HG03045 (cell line): Measurements from ENCODE around the gene SEC14L3.

Source experiments
- ATAC-seq: cut with Tn5 transposase; IDR thresholded peaks from one replicate; pipeline ENCODE4 v1.9.1; 2021; ENCODE audit warnings: mild to moderate bottlenecking, moderate library complexity; ENCODE audit not compliant: unreplicated experiment

Gene SEC14L3

GRCh38 chr22:30471616-30472318, at the start of gene SEC14L3:
Gene SEC14L3 (minus strand): TSS chr22:30472017. CDS start chr22:30471958, 59 bp downstream.
- no peak for ATAC-seq

DNA sequence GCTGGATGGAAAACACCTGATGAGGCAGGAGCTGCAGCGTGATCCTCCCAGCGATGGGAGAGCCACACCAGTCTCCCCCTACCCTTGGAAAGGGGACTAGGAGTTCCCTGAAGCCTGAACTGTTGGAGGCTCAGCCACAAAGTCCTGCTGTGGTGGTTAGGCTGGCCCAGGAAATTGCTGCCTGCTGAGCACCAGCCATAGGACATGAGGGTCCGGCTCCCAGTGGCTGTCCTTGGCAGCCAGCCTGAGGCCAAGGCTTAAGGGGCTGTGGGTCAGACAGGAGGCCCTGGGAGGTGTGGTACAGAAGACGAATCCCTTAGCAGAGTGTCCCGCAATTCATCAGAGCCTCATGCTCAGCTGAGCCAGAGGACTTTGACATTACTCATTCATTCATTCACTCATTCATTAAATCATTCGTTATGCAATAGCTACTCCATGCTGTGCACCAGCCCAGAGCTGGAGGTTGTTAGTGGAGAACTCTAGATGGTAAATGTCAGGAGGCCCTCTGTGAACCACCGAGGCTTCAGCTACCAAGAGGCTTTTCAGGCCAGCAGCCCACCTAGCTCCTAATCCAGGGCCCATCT, 48.1 kb upstream of the SEC14L3 start:
- no peak for ATAC-seq

- no peak for ATAC-seq
These were observed 44.9 kb upstream of the SEC14L3 start for GRCh38 chr22:30516731-30517130.

- ATAC-seq, result no peak
These were observed 44.5 kb upstream of the SEC14L3 start for GRCh38 chr22:30516273-30516672.

- ATAC-seq, result no peak
These were observed 42.4 kb upstream of the SEC14L3 start for GRCh38 chr22:30514252-30514651.

DNA sequence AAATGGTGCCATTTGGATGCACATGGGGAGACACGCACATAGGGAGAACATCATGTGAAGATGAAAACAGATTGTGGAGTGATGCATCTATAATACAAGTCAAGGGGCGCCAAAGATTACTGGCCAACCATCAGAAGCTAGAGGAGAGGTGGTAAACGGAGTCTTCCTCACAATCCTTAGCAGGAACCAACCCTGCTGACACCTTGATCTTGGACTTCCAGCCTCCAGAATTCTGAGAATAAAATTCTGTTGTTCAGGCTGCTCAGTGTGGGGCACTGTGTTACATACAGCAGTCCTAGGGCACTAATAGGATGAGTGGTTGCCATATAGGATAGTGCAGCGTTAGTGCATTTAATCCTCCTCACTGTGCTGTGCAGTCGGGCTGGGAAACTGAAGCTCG, 41.6 kb upstream of the SEC14L3 start:
- ATAC-seq, result no peak

DNA sequence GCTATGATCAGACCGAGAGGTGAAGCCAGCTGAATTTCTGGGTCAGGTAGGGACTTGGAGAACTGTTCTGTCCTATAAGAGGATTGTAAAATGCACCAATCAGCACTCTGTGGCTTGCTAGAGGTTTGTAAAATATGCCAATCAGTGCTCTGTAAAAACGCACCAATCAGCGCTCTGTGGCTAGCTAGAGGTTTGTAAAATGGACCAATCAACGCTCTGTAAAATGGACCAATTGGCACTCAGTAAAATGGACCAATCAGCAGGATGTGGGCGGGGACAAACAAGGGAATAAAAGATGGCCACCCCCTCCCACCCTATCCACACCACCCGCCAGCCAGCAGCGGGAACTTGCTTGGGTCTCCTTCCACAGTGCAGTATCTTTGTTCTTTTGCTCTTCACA, 40.1 kb upstream of the SEC14L3 start:
- ATAC-seq, result no peak

GRCh38 chr22:30511109-30511508, 39.3 kb upstream of the SEC14L3 start:
- no peak for ATAC-seq

GRCh38 chr22:30508216-30508615, 36.4 kb upstream of the SEC14L3 start:
- no peak for ATAC-seq

DNA sequence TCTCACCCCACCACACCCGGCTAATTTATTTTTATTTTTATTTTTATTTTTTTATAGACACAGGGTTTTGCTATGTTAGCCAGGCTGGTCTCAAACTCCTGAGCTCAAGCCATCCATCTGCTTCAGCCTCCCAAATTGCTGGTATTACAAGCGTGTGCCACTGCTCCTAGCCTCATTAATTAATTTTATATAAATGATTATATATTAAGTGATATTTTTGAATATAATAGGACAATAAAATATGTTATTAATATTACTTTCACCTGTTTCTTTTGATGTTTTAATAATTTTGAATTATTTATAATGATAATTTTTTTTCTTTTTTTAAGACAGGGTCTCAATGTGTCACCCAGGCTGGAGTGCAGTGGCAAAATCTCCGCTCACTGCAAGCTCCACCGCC, 35.9 kb upstream of the SEC14L3 start:
- ATAC-seq, result no peak

GRCh38 chr22:30506507-30506968, 34.7 kb upstream of the SEC14L3 start:
- no peak for ATAC-seq

DNA sequence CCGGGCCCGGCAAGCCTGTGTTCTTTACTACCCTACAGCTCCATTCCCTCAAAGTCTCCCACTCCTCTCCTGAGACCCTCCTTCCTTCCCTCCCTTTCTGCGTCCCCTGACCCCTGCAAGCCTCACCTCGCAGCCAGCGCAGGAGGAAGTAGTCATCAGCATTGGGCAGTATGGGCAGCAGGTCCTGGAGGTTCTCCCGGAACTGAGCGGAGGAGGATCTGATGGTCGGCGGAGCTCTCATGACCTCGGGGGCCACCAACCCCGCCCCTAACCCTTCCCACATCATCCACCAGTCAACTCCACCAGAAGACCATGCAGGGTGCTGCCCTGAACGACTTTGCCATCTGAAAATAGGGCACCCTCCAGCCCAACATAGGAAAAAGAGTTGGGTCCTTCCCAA, 31.7 kb upstream of the SEC14L3 start:
- ATAC-seq, result no peak

- ATAC-seq, result no peak
These were observed 31.1 kb upstream of the SEC14L3 start for GRCh38 chr22:30502911-30503310.

DNA sequence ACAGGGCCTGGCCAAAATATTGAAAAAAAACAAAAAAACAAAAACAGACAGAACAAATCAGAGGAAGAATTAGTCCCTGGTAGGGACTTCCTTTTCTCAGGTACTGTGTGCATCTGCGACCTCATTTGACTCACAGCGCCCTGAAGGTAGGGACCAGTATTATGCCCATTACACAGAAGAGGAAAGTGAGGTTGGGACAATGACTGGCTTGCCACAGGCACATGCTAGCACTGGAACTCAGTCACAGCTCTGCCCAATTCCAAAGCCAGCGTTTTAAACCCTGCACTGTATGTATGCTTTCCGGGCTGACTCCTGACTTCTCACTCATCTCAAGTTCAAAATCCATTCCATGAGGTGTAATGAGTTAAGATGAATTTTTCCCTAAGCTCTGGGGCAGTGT, 30.3 kb upstream of the SEC14L3 start:
- no peak for ATAC-seq

- ATAC-seq, result no peak
These were observed 28.8 kb upstream of the SEC14L3 start for GRCh38 chr22:30500628-30501027.

DNA sequence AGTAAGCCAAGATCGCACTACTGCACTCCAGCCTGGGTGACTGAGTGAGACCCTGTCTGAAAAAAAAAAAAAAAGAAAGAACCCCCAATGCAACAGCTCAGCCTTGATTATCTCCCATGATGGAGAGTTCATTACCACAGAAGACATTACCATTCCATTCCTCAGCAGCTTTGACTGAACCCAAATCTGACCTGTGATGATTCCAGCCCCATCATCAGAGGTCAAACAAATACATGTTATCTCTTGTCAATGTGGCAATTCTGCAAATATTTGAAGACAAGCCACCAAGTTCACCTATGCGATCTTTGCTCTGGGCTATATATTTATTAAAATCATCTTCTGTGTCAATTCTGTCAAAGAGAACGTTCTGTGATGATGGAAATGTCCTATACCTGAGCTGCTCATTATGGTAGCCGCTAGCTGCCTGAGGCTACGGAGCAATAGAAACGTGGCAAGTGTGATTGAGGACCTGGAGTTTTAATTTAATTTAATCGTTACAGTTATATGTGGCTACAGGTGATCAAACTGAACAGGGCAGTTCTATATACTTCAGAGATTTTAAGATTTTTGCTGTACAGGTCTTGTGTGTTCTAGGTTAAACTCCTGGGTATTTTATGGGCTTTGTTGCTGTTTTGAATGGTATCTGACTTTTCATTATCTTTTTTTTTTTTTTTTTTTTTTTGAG, 25.8 kb upstream of the SEC14L3 start:
- ATAC-seq, result no peak

GRCh38 chr22:30495041-30495784, 23.4 kb upstream of the SEC14L3 start:
- ATAC-seq, result no peak

GRCh38 chr22:30492144-30492543, 20.3 kb upstream of the SEC14L3 start:
- ATAC-seq, result no peak

- no peak for ATAC-seq
These were observed 19.6 kb upstream of the SEC14L3 start for GRCh38 chr22:30491381-30491780.

DNA sequence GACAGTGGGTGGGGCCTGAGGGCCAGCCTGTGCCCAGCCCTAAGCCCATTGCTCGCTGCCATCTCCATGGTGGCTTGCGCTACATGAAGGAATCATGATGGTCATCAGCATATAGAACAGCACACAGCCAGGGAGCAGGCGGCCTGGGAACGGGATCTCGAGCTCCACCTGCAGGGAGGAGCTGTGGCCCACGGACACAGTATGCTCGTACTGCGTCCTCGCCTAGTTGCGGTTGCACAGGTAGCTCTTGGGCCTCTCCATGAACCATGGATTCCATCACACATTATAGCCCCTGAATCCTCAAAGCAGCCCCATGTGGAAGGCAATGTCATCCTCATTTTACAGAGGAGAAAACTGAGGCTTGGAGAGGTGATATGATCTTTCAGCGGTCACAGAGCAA, 18.6 kb upstream of the SEC14L3 start:
- no peak for ATAC-seq

GRCh38 chr22:30488121-30488520, 16.3 kb upstream of the SEC14L3 start:
- ATAC-seq, result no peak
